Activated T-cell treated with anti-CD3 and anti-CD28 coated beads, Interleukin-2, amount 50 U/mL, for 72 hours (primary cell): Measurements from ENCODE around the gene BTBD17. TPM values are rescaled to one million over a fixed set of nuclear protein-coding genes. Genes with fewer than 3 reads are reported as not detected.

Experiments
- ATAC-seq, 2 donors: fragments of 150-1000 bp; cut with Tn5 transposase; replicated peaks in 1 of 2; 2 replicates each; pipeline ENCODE4 v1.10.0; 2021; ENCODE audit warnings: moderate library complexity in 2 of 2, mild to moderate bottlenecking in 1 of 2
- DNase-seq, 2 donors: peaks; one replicate each; pipeline ENCODE4 v3.0.0; 2021 to 2022; ENCODE audit warnings: mixed read lengths in 1 of 2
- H3K27ac Mint-ChIP-seq: one replicate; pipeline ENCODE4 v1.8.0; 2022; ENCODE audit warnings: mild to moderate bottlenecking, moderate library complexity, mixed read lengths
- H3K27me3 Mint-ChIP-seq: one replicate; pipeline ENCODE4 v1.8.0; 2022; ENCODE audit warnings: low read depth, mixed read lengths
- H3K36me3 Mint-ChIP-seq, 2 donors: one replicate each; pipeline ENCODE4 v1.8.0; 2022; ENCODE audit warnings: mixed read lengths in 2 of 2, mild to moderate bottlenecking in 1 of 2; ENCODE audit not compliant: insufficient read depth in 2 of 2
- H3K4me1 Mint-ChIP-seq: one replicate; pipeline ENCODE4 v1.8.0; 2022; ENCODE audit warnings: low read depth, mixed read lengths
- H3K4me3 Mint-ChIP-seq, 2 donors: one replicate each; pipeline ENCODE4 v1.8.0; 2022; ENCODE audit warnings: mild to moderate bottlenecking in 2 of 2, mixed read lengths in 2 of 2, moderate library complexity in 2 of 2
- H3K9me3 Mint-ChIP-seq, 2 donors: one replicate each; pipeline ENCODE4 v1.8.0; 2022; ENCODE audit warnings: mixed read lengths in 2 of 2
- total RNA-seq, 2 donors: library from RNA; stranded (reverse); gene quantifications; one replicate each; pipeline ENCODE4 v1.2.3, GENCODE V29; 2022

Gene BTBD17
- total RNA-seq, 2 donors from 2014 or later, result not detected

- Mint-ChIP-seq H3K4me3 (no peak overlapping the region), H3K36me3 (no peaks in the 10 kb centered on the region), H3K27ac (no peak overlapping the region), H3K27me3 (peaks cover 9% of the 10 kb centered on the region), H3K9me3 (peaks cover 2% of the 10 kb centered on the region in 2 donors), H3K4me1 (peaks cover 14% of the 10 kb centered on the region)
- DNase-seq (no peak), ATAC-seq (no peak)
These were observed 51.8 kb downstream of the BTBD17 start for GRCh38 chr17:74309902-74310301.

- Mint-ChIP-seq H3K36me3 (no peaks in the 10 kb centered on the region), H3K27me3 (peaks cover 9% of the 10 kb centered on the region), H3K4me1 (peaks cover 14% of the 10 kb centered on the region), H3K4me3 (no peak overlapping the region), H3K27ac (no peak overlapping the region), H3K9me3 (peaks cover 2% of the 10 kb centered on the region in 2 donors)
- ATAC-seq, result no peak
- no peak for DNase-seq
These were observed 53.5 kb downstream of the BTBD17 start for GRCh38 chr17:74307984-74308773.

Other genes with a start within 250 kb of the BTBD17 start
- 1,000 to 10,000 TPM; 1,255 to 1,305 TPM for gene RPL38, start 158.2 kb downstream of the BTBD17 start, total RNA-seq
- 1 to 10 TPM; 5.3 to 7.2 TPM for gene TTYH2, start 148.3 kb downstream of the BTBD17 start, total RNA-seq
- gene DNAI2, start 87.6 kb downstream of the BTBD17 start, total RNA-seq, result 1 to 10 TPM; 1.4 TPM
- gene KIF19, start 35.6 kb downstream of the BTBD17 start, total RNA-seq, result under 1 TPM in 1 of 2 donors, not detected in 1; 0.25 TPM
- not detected for gene GPR142, start 5.6 kb upstream of the BTBD17 start, total RNA-seq
- gene GPRC5C, start 70.2 kb upstream of the BTBD17 start, total RNA-seq, result 1 to 10 TPM; 1.3 to 2.3 TPM
- gene CD300A, start 104.8 kb upstream of the BTBD17 start, total RNA-seq, result 1 to 10 TPM; 3.9 to 7.2 TPM
- gene CD300LB, start 169.6 kb upstream of the BTBD17 start, total RNA-seq, result not detected
- gene CD300C, start 184.2 kb upstream of the BTBD17 start, total RNA-seq, result under 1 TPM in 1 of 2 donors, not detected in 1; 0.16 TPM
- not detected for gene CD300H, start 205.6 kb upstream of the BTBD17 start, total RNA-seq
- under 1 TPM; 0.19 to 0.31 TPM for gene CD300LD, start 230.4 kb upstream of the BTBD17 start, total RNA-seq